H1 (cell line): ENCODE data around the gene GRIN3A. TPM values are rescaled to one million over a fixed set of nuclear protein-coding genes. Genes with fewer than 3 reads are reported as not detected.

ENCODE experiments used
- CTCF ChIA-PET: fragments of 300-600 bp; sonication (Branson Sonifier 250); formaldehyde crosslinking; loops from one replicate; lab custom pipeline; 2021; ENCODE audit not compliant: partially characterized antibody; lab: Charles Lee
- POLR2A ChIA-PET: fragments of 300-600 bp; sonication (Branson Sonifier 250); formaldehyde crosslinking; loops from one replicate; lab custom pipeline; 2021; ENCODE audit warnings: inconsistent platforms; ENCODE audit not compliant: partially characterized antibody; lab: Charles Lee
- DNase-seq, 2 experiments: peaks; one replicate each; pipeline versions ENCODE4 v3.0.0 to v3.0.0-alpha.2; 2010 to 2022; ENCODE audit warnings: low spot score in 2 of 2, low read depth in 1 of 2, mixed read lengths in 1 of 2
- FAIRE-seq: peaks from 2 replicates; lab custom pipeline; 2011; peaks lifted over from hg19 to GRCh38; lab: Jason Lieb, UNC
- H2AFZ ChIP-seq: 2 replicates; pipeline ENCODE4 v1.8.1; 2012; ENCODE audit warnings: low read length, inconsistent platforms
- H2AK5ac ChIP-seq: 2 replicates; pipeline ENCODE4 v1.6.1; 2013; ENCODE audit warnings: low read depth, low read length
- H2BK120ac ChIP-seq: replicated peaks from 2 replicates; pipeline ENCODE3; 2013; ENCODE audit warnings: low read depth, low read length, inconsistent platforms
- H2BK12ac ChIP-seq: 2 replicates; pipeline ENCODE4 v1.6.1; 2013; ENCODE audit warnings: low read depth, low read length
- H2BK15ac ChIP-seq: 2 replicates; pipeline ENCODE4 v1.6.1; 2013; ENCODE audit warnings: low read length
- H2BK20ac ChIP-seq: 2 replicates; pipeline ENCODE4 v1.6.1; 2013; ENCODE audit warnings: low read length
- H2BK5ac ChIP-seq: 2 replicates; pipeline ENCODE4 v1.6.1; 2013; ENCODE audit warnings: low read depth, low read length
- H3K14ac ChIP-seq: 2 replicates; pipeline ENCODE4 v1.6.1; 2013; ENCODE audit warnings: inconsistent platforms; ENCODE audit not compliant: insufficient read length
- H3K18ac ChIP-seq: 2 replicates; pipeline ENCODE4 v1.6.1; 2013; ENCODE audit warnings: low read length; ENCODE audit errors: extremely low read depth
- H3K23ac ChIP-seq: 2 replicates; pipeline ENCODE4 v1.6.1; 2013; ENCODE audit warnings: inconsistent platforms; ENCODE audit not compliant: insufficient read length
- H3K23me2 ChIP-seq: 2 replicates; pipeline ENCODE4 v1.6.1; 2013; ENCODE audit warnings: low read depth, low read length
- H3K27ac ChIP-seq: 2 replicates; pipeline ENCODE4 v1.6.1; 2011; ENCODE audit warnings: low read depth, low read length, inconsistent platforms
- H3K27me3 ChIP-seq, 4 experiments: replicated peaks in 1 of 4; 1 replicate in 1 of 4; 2 replicates in 3 of 4; pipeline versions ENCODE4 v1.6.1 to v1.8.1; 2011 to 2013; ENCODE audit warnings: low read length in 3 of 4, mild to moderate bottlenecking in 3 of 4, inconsistent platforms in 2 of 4, mixed read lengths in 2 of 4, moderate library complexity in 1 of 4; ENCODE audit not compliant: control insufficient read depth in 3 of 4, insufficient read depth in 3 of 4; ENCODE audit errors: extremely low read depth in 1 of 4
- H3K36me3 ChIP-seq, 4 experiments: 2 replicates each; pipeline versions ENCODE4 v1.6.1 to v1.8.1; 2011 to 2013; ENCODE audit warnings: mild to moderate bottlenecking in 4 of 4, low read length in 3 of 4, moderate library complexity in 2 of 4, control low read depth in 1 of 4, inconsistent platforms in 1 of 4; ENCODE audit not compliant: insufficient read depth in 4 of 4, control insufficient read depth in 2 of 4
- H3K4ac ChIP-seq: replicated peaks from 2 replicates; pipeline ENCODE3; 2013; ENCODE audit warnings: low read length, low read depth, mixed read lengths, inconsistent platforms; ENCODE audit not compliant: insufficient read length
- H3K4me1 ChIP-seq, 4 experiments: replicated peaks in 1 of 4; 1 replicate in 1 of 4; 2 replicates in 3 of 4; pipeline versions ENCODE4 v1.6.1 to v1.8.1; 2011 to 2013; ENCODE audit warnings: low read length in 3 of 4, inconsistent platforms in 2 of 4, mixed read lengths in 1 of 4; ENCODE audit not compliant: insufficient read depth in 4 of 4, control insufficient read depth in 3 of 4
- H3K4me2 ChIP-seq, 2 experiments: 2 replicates each; pipeline versions ENCODE4 v1.6.1 to v1.8.1; 2011 to 2013; ENCODE audit warnings: low read depth in 2 of 2, low read length in 2 of 2, control low read depth in 1 of 2, inconsistent platforms in 1 of 2, mild to moderate bottlenecking in 1 of 2; ENCODE audit not compliant: insufficient read depth in 1 of 2
- H3K4me3 ChIP-seq, 4 experiments: fragments of 200-600, 300-600 bp in 1 of 4; sonication (generic), shearing (Covaris generic), sonication (Bioruptor Twin) in 1 of 4; 2 replicates each; pipeline versions ENCODE4 v1.5.1 to v1.8.1; 2011 to 2016; ENCODE audit warnings: low read length in 4 of 4, low read depth in 3 of 4, control low read depth in 2 of 4, inconsistent platforms in 2 of 4, mild to moderate bottlenecking in 2 of 4, mixed read lengths in 1 of 4, moderate library complexity in 1 of 4; ENCODE audit not compliant: insufficient read depth in 2 of 4; ENCODE audit errors: extremely low read depth in 1 of 4
- H3K56ac ChIP-seq: replicated peaks from 2 replicates; pipeline ENCODE3; 2013; ENCODE audit warnings: low read depth, mild to moderate bottlenecking, mixed read lengths, low read length, inconsistent platforms; ENCODE audit not compliant: insufficient read length
- H3K79me1 ChIP-seq: 2 replicates; pipeline ENCODE4 v1.6.1; 2013; ENCODE audit warnings: low read depth, low read length, control low read depth
- H3K79me2 ChIP-seq, 2 experiments: 2 replicates each; pipeline versions ENCODE4 v1.6.1 to v1.8.1; 2012 to 2013; ENCODE audit warnings: low read length in 2 of 2, mild to moderate bottlenecking in 2 of 2, inconsistent platforms in 1 of 2; ENCODE audit not compliant: insufficient read depth in 2 of 2, control insufficient read depth in 1 of 2
- H3K9ac ChIP-seq, 4 experiments: replicated peaks in 1 of 4; 1 replicate in 1 of 4; 2 replicates in 3 of 4; pipeline versions ENCODE4 v1.6.1 to v1.8.1; 2011 to 2013; ENCODE audit warnings: low read depth in 3 of 4, low read length in 3 of 4, control low read depth in 2 of 4, mild to moderate bottlenecking in 2 of 4, moderate library complexity in 2 of 4, inconsistent platforms in 1 of 4; ENCODE audit errors: extremely low read depth in 1 of 4
- H3K9me3 ChIP-seq, 2 experiments: 2 replicates each; pipeline versions ENCODE4 v1.6.1 to v1.8.1; 2012 to 2013; ENCODE audit warnings: mild to moderate bottlenecking in 2 of 2, moderate library complexity in 2 of 2, control low read depth in 1 of 2, inconsistent platforms in 1 of 2, low read depth in 1 of 2, low read length in 1 of 2, mixed read lengths in 1 of 2; ENCODE audit not compliant: insufficient read depth in 2 of 2
- H4K20me1 ChIP-seq, 2 experiments: replicated peaks in 1 of 2; 2 replicates each; pipeline versions ENCODE3 to v1.8.1; 2011 to 2013; ENCODE audit warnings: inconsistent platforms in 2 of 2, low read length in 2 of 2, mild to moderate bottlenecking in 1 of 2; ENCODE audit not compliant: insufficient read depth in 2 of 2, control insufficient read depth in 1 of 2
- H4K5ac ChIP-seq: 2 replicates; pipeline ENCODE4 v1.6.1; 2013; ENCODE audit warnings: low read length, low read depth, mixed read lengths, inconsistent platforms; ENCODE audit not compliant: insufficient read length
- H4K8ac ChIP-seq: 2 replicates; pipeline ENCODE4 v1.8.0; 2013; ENCODE audit warnings: mild to moderate bottlenecking, moderate library complexity, low read length, inconsistent platforms; ENCODE audit not compliant: insufficient read depth; ENCODE audit errors: extremely low read depth
- H4K91ac ChIP-seq: replicated peaks from 2 replicates; pipeline ENCODE3; 2013; ENCODE audit warnings: low read length, mixed read lengths, inconsistent platforms; ENCODE audit not compliant: insufficient read length
- BACH1 ChIP-seq: IDR thresholded peaks from 2 replicates; pipeline ENCODE4 v1.6.1; 2012; ENCODE audit warnings: low read length, improper control_type of control experiment
- RFX5 ChIP-seq: IDR thresholded peaks from 2 replicates; pipeline ENCODE4 v1.6.1; 2011; ENCODE audit warnings: low read depth, low read length, improper control_type of control experiment, borderline replicate concordance
- WGBS, 2 experiments: shearing (Covaris generic) in 1 of 2; methylation state at CpG; one replicate each; pipeline versions ENCODE4 v1.1.6 to v1.1.7; 2013 to 2015; ENCODE audit warnings: low lambda C conversion rate in 2 of 2, mixed read lengths in 2 of 2, inconsistent platforms in 1 of 2, low coverage in 1 of 2, missing lambda C conversion rate in 1 of 2; ENCODE audit not compliant: insufficient replicate concordance in 2 of 2, insufficient coverage in 1 of 2, insufficient read length in 1 of 2; ENCODE audit errors: extremely low coverage in 1 of 2, missing lambda C conversion rate in 1 of 2; 5-methylcytosine and 5-hydroxymethylcytosine counted together
- polyA plus RNA-seq, 7 experiments: library from polyadenylated mRNA; depleted of rRNA in 3 of 7; stranded (reverse) in 5 of 7; unstranded in 2 of 7; fragments of >200 nt in 5 of 7; fragments of 200-250 nt in 2 of 7; gene quantifications; 1 replicate in 5 of 7; 2 replicates in 1 of 7; 4 replicates in 1 of 7; pipeline versions ENCODE4 v1.2.1 to v1.2.3, GENCODE V29; 2011 to 2013; ENCODE audit warnings: missing spikeins in 2 of 7, mixed read lengths in 2 of 7
- total RNA-seq: library from RNA; stranded (reverse); fragmentation: NEBNext Ultra II Directional; extraction: Animal tissue kit (Norgen Biotek cat#: 25700); gene quantifications from 2 replicates; pipeline ENCODE4 v1.2.1, GENCODE V29; 2021

Gene GRIN3A
- total and polyA plus RNA-seq, 2 of the 8 experiments (the other 6 are each of a cell fraction or from before 2014, with no cell fraction given), result 0.04 TPM; not detected in 1

DNA sequence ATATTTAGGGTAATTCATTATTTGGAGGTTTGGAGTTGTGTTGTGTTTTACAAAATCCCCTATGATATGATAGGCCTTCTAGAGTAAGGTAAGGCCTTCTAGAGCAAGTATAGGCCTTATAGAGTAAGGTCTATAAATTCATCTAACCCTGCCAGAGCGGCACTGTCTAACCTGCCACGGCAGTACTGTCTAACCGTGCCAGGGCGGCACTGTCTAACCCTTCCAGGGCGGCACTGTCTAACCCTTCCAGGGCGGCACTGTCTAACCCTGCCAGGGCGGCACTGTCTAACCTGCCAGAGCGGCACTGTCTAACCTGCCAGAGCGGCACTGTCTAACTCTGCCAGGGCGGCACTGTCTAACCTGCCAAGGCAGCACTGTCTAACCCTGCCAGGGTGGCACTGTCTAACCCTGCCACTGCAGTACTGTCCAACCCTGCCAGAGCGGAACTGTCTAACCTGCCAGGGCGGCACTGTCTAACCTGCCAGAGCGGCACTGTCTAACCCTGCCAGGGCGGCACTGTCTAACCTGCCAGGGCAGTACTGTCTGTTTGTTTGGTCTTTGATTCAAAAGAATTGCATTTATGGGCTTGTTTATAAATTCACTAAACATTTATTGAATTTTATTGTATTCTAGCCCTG is 195.2 kb downstream of the GRIN3A start:
- H3K4me3 ChIP-seq, result no peak overlapping the region
- no peak overlapping the region for H2BK120ac ChIP-seq
- H3K4me2 ChIP-seq, result no peak overlapping the region
- no peak overlapping the region for H2BK20ac ChIP-seq
- H4K91ac ChIP-seq, result no peak overlapping the region
- H4K5ac ChIP-seq, result no peak overlapping the region
- no peaks in the 10 kb centered on the region for H3K4me1 ChIP-seq
- ChIA-PET CTCF (interaction anchor here (1.4 to 1.8 kb wide), 2 partner anchors 24 to 94 kb away, joined by 6 to 7 read pairs; no protein-coding TSS in a partner anchor), POLR2A (interaction anchor here (1.0 kb wide), 1 partner anchor 8 kb away, joined by 3 read pairs; no protein-coding TSS in a partner anchor)
- H3K18ac ChIP-seq, result no peak overlapping the region
- H3K23me2 ChIP-seq, result no peaks in the 10 kb centered on the region; the same call in 1 of the 2 replicates
- H4K20me1 ChIP-seq, result peaks cover 0 to 11% of the 10 kb centered on the region in 2 experiments
- no peaks in the 10 kb centered on the region for H3K79me1 ChIP-seq
- no peak for FAIRE-seq
- peaks cover 0 to 5% of the 10 kb centered on the region in 2 experiments; a peak in 1 of 4 replicates for H3K79me2 ChIP-seq
- H4K8ac ChIP-seq, result no peak overlapping the region
- no peaks in the 10 kb centered on the region for H3K9me3 ChIP-seq
- H3K23ac ChIP-seq, result no peak overlapping the region
- no peak overlapping the region for H3K56ac ChIP-seq
- H3K27ac ChIP-seq, result no peak overlapping the region
- no peak overlapping the region for H2BK15ac ChIP-seq
- no peaks in the 10 kb centered on the region for H3K27me3 ChIP-seq
- H3K36me3 ChIP-seq, result peaks cover 7 to 62% (median 33%) of the 10 kb centered on the region in 4 experiments; a peak in 7 of 8 replicates
- no peak for DNase-seq
- TF ChIP-seq BACH1 (no peak), RFX5 (no peak)
- H3K14ac ChIP-seq, result no peak overlapping the region
- H2AK5ac ChIP-seq, result no peak overlapping the region
- no peak overlapping the region for H2AFZ ChIP-seq
- H3K9ac ChIP-seq, result no peak overlapping the region
- H3K4ac ChIP-seq, result no peak overlapping the region
- H2BK12ac ChIP-seq, result no peak overlapping the region
- 94% methylated on average over 14 of the region's 14 CpGs; no CpG with 5 or more reads in 1 of the 2 experiments for WGBS, 2 experiments
- H2BK5ac ChIP-seq, result no peak overlapping the region
